HL-60 (cell line): ENCODE data around the gene PCDH12.

Source experiments
- CTCF ChIP-seq: IDR thresholded peaks from one replicate; pipeline ENCODE4 v1.5.1; 2011; ENCODE audit warnings: low read length, control low read depth, inconsistent platforms; ENCODE audit not compliant: insufficient read depth
- POLR2AphosphoS5 ChIP-seq: IDR thresholded peaks from 2 replicates; pipeline ENCODE4 v1.6.1; 2012; ENCODE audit warnings: low read depth

GRCh38 chr5:141949511-141949910 is 8.5 kb downstream of the PCDH12 start:
- no peak for TF ChIP-seq CTCF
- no peak for TF ChIP-seq POLR2AphosphoS5
